Heart right ventricle (tissue), 16 donors: ENCODE measurements around the gene DCAF4L1. TPM values are rescaled to one million over a fixed set of nuclear protein-coding genes. Genes with fewer than 3 reads are reported as not detected.

Source experiments
- ATAC-seq, 8 donors: fragments of 200-7000 bp; cut with Tn5 transposase; one replicate each; pipeline ENCODE4 v1.9.1; 2020; ENCODE audit warnings: mild to moderate bottlenecking in 8 of 8, moderate library complexity in 8 of 8, moderate number of reproducible peaks in 1 of 8
- DNase-seq, 2 donors: peaks; one replicate each; pipeline ENCODE4 v3.0.0-alpha.2; 2020
- H3K27ac ChIP-seq, 10 donors: fragments of 200-600 bp; sonication (generic) in 2 of 10; one replicate each; pipeline versions ENCODE4 v1.5.0 to v1.8.0; 2020 to 2022; ENCODE audit warnings: mild to moderate bottlenecking in 3 of 10
- H3K27me3 ChIP-seq, 7 donors: fragments of 200-600 bp; one replicate each; pipeline ENCODE4 v1.8.0; 2021 to 2022; ENCODE audit warnings: mild to moderate bottlenecking in 2 of 7
- H3K36me3 ChIP-seq, 9 donors: fragments of 200-600 bp; sonication (generic) in 1 of 9; one replicate each; pipeline versions ENCODE4 v1.5.0 to v1.8.0; 2020 to 2022; ENCODE audit warnings: mild to moderate bottlenecking in 2 of 9
- H3K4me1 ChIP-seq, 9 donors: fragments of 200-600 bp; sonication (generic) in 1 of 9; one replicate each; pipeline versions ENCODE4 v1.5.0 to v1.8.0; 2020 to 2022; ENCODE audit warnings: mild to moderate bottlenecking in 4 of 9
- H3K4me3 ChIP-seq, 10 donors: fragments of 200-600 bp; sonication (generic) in 2 of 10; one replicate each; pipeline versions ENCODE4 v1.5.0 to v1.8.0; 2020 to 2022; ENCODE audit warnings: mild to moderate bottlenecking in 7 of 10, moderate library complexity in 2 of 10
- H3K9me3 ChIP-seq, 11 donors: fragments of 200-600 bp in 10 of 11; sonication (generic) in 2 of 11; one replicate each; pipeline versions ENCODE4 v1.5.0 to v1.8.0; 2013 to 2022; ENCODE audit warnings: mild to moderate bottlenecking in 2 of 11, control low read depth in 1 of 11, moderate library complexity in 1 of 11
- CTCF ChIP-seq, 9 donors: fragments of 200-600 bp; sonication (generic) in 2 of 9; IDR thresholded peaks; one replicate each; pipeline versions ENCODE4 v1.5.0 to v1.8.0; 2021 to 2022; ENCODE audit warnings: antibody characterized with exemption in 9 of 9, mild to moderate bottlenecking in 5 of 9, moderate library complexity in 1 of 9
- WGBS, 2 donors: extraction: QIAGEN DNeasy Blood & Tissue Kit; methylation state at CpG; one replicate each; pipeline ENCODE4 v1.1.7; 2013; ENCODE audit warnings: inconsistent platforms in 1 of 2; 5-methylcytosine and 5-hydroxymethylcytosine counted together
- intact Hi-C, 10 donors: fragments of 100-400 bp; cut with DNase I; formaldehyde crosslinking; loops; one replicate each; pipeline versions ENCODE4 v1.11.1 to v1.14.2; 2022
- polyA plus RNA-seq, 2 donors: library from polyadenylated mRNA; stranded (reverse); fragments of 200-250 nt; gene quantifications; one replicate each; pipeline ENCODE4 v1.2.3, GENCODE V29; 2013
- total RNA-seq, 10 donors: library from RNA; stranded (reverse); fragmentation: NEBNext Ultra II Directional in 3 of 10; extraction: Animal tissue kit (Norgen Biotek cat#: 25700) in 3 of 10; gene quantifications; one replicate each; pipeline versions ENCODE4 v1.2.1 to v1.2.4, GENCODE V29; 2021 to 2023
- donor health status: Arrhythmogenic right ventricular cardiomyopathy.
- donor health status: ischemic (EF 13 %, LVEDD 7.1; RV severe dilation, severe dysfunction).
- donor health status: healthy with polysubstance abuse.
- donor health status: DM: no; HTN: yes; CAD: no.
- donor health status: DM: no; HTN: no; CAD: no.
- donor health status: ischemic (EF 25% LVEDD 6.9; RV normal size, moderate dysfunction).
- donor health status: ischemic (EF 25% LVEDD 5.7; RV mildly dilated, moderate dysfunction).
- donor health status: healthy.
- donor health status: DM: yes; HTN: yes; CAD: no.
- donor health status: Ischemic cardiomyopathy.
- donor health status: ischemic (EF 35%, LVEDD 5.7; RV mildly dilated, moderate dysfunction).
- donor health status: nonischemic (EF 11% LVEDD 7.7; RV severe dilation, severe dysfunction).
- donor health status: DM: yes; HTN: yes; CAD: no.
- donor health status: PGD.
- donor health status: ischemic (EF 29% LVEDD 5.4; RV normal size, mild dysfunction).
- donor health status: nonischemic (EF 23%, LVEDD 6.1; RV moderate dilation, normal function).

DCAF4L1 gene
- total and polyA plus RNA-seq, 12 donors: 0.12 to 0.51 (median 0.23) TPM; not detected in 1

- H3K4me1 ChIP-seq: peaks cover 7 to 50% (median 28%) of the 10 kb centered on the region in 9 donors
- intact Hi-C loops: loop anchor here in 2 of 10 donors (5.0 to 10.0 kb wide), 2 partner anchors 57 to 60 kb away; partner anchors contain the start of gene SLC30A9 (in 2 of the 2)
- DNase-seq: peak; percentile 81 to 90
- WGBS, 2 donors: 1% methylated on average over 47 to 49 of the region's 49 CpGs
- peak within 1 kb of the TSS; percentile 78 to 100 (median 91) for H3K4me3 ChIP-seq
- H3K27me3 ChIP-seq: no peaks in the 10 kb centered on the region
- H3K36me3 ChIP-seq: peaks cover 0 to 25% (median 8%) of the 10 kb centered on the region in 9 donors
- peak; percentile 96 to 99 (median 98) for ATAC-seq
- peak within 1 kb of the TSS in 9 of 10 donors; percentile 76 to 93 (median 82) for H3K27ac ChIP-seq
- TF ChIP-seq CTCF (IDR thresholded peaks at IDR 0.05): peak in 3 of 9 donors; percentile 20 to 38 (median 38)
- no peaks in the 10 kb centered on the region for H3K9me3 ChIP-seq
These were observed 46.5 kb upstream of the DCAF4L1 start, which contains the start of gene TMEM33 for GRCh38 chr4:41934901-41935651. TSS of gene TMEM33 (plus strand) at chr4:41935429. CDS start at chr4:41935485, 56 bp downstream.

- H3K9me3 ChIP-seq: no peaks in the 10 kb centered on the region
- H3K27me3 ChIP-seq: no peaks in the 10 kb centered on the region
- peaks cover 0 to 31% (median 8%) of the 10 kb centered on the region in 9 donors for H3K36me3 ChIP-seq
- TF ChIP-seq CTCF (IDR thresholded peaks at IDR 0.05): no peak
- intact Hi-C loops: loop anchor here in 2 of 10 donors (5.0 to 10.0 kb wide), 2 partner anchors 57 to 59 kb away; partner anchors contain the start of gene SLC30A9 (in 2 of the 2)
- WGBS, 2 donors: 1% methylated on average over 12 of the region's 12 CpGs
- peak in 1 of 8 donors; percentile 21 for ATAC-seq
- DNase-seq: no peak
- peak overlapping the region in 8 of 10 donors; percentile 76 to 93 (median 83) for H3K27ac ChIP-seq
- peak overlapping the region; percentile 78 to 100 (median 91) for H3K4me3 ChIP-seq
- peaks cover 7 to 50% (median 28%) of the 10 kb centered on the region in 9 donors for H3K4me1 ChIP-seq
These were observed 45.9 kb upstream of the DCAF4L1 start for GRCh38 chr4:41935652-41936021.

- no peaks in the 10 kb centered on the region for H3K9me3 ChIP-seq
- peaks cover 7 to 50% (median 28%) of the 10 kb centered on the region in 9 donors for H3K4me1 ChIP-seq
- 74 to 76% methylated on average over 3 of the region's 3 CpGs for WGBS, 2 donors
- ATAC-seq: no peak
- no peak overlapping the region for H3K27ac ChIP-seq
- intact Hi-C loops: loop anchor here in 2 of 10 donors (5.0 to 10.0 kb wide), 2 partner anchors 53 to 56 kb away; partner anchors contain the start of gene SLC30A9 (in 2 of the 2)
- no peak for TF ChIP-seq CTCF (IDR thresholded peaks at IDR 0.05)
- no peak overlapping the region for H3K4me3 ChIP-seq
- peaks cover 0 to 65% (median 8%) of the 10 kb centered on the region in 9 donors for H3K36me3 ChIP-seq
- H3K27me3 ChIP-seq: no peaks in the 10 kb centered on the region
- DNase-seq: no peak
These were observed 42.4 kb upstream of the DCAF4L1 start for GRCh38 chr4:41939016-41939626.

- no peak overlapping the region for H3K4me3 ChIP-seq
- H3K4me1 ChIP-seq: peaks cover 6 to 41% (median 20%) of the 10 kb centered on the region in 9 donors
- H3K27me3 ChIP-seq: no peaks in the 10 kb centered on the region
- no peak for DNase-seq
- intact Hi-C loops: loop anchor here in 1 of 10 donors (5.0 kb wide), 1 partner anchor 46 kb away; no protein-coding TSS in a partner anchor
- no peaks in the 10 kb centered on the region for H3K9me3 ChIP-seq
- no peak overlapping the region for H3K27ac ChIP-seq
- H3K36me3 ChIP-seq: peaks cover 0 to 82% (median 8%) of the 10 kb centered on the region in 9 donors
- TF ChIP-seq CTCF (IDR thresholded peaks at IDR 0.05): no peak
- ATAC-seq: no peak
These were observed 40.7 kb upstream of the DCAF4L1 start for GRCh38 chr4:41940834-41941233.
